GM12892 (cell line): Measurements from ENCODE around the gene F2RL2.
A peak's percentile ranks its signal among the peaks of the same experiment; 100 is the strongest.

ENCODE experiments used
- DNase-seq: peaks from one replicate; pipeline ENCODE4 v3.0.0; 2011; ENCODE audit not compliant: insufficient read length
- FAIRE-seq: peaks from 2 replicates; lab custom pipeline; 2011; peaks lifted over from hg19 to GRCh38; lab: Jason Lieb, UNC
- POLR2A ChIP-seq: IDR thresholded peaks from 2 replicates; pipeline ENCODE4 v1.6.1; 2011; ENCODE audit warnings: low read depth, low read length, control low read depth
- POLR2AphosphoS5 ChIP-seq: IDR thresholded peaks from 2 replicates; pipeline ENCODE4 v1.6.1; 2011; ENCODE audit warnings: low read depth, low read length, control low read depth
- TAF1 ChIP-seq: IDR thresholded peaks from 2 replicates; pipeline ENCODE4 v1.6.1; 2011; ENCODE audit warnings: low read depth, mild to moderate bottlenecking, control low read depth, low read length, borderline replicate concordance

Gene F2RL2

GRCh38 chr5:76643371-76643770 lies 20.2 kb upstream of the F2RL2 start:
- TF ChIP-seq TAF1 = no peak
- TF ChIP-seq POLR2A = no peak
- TF ChIP-seq POLR2AphosphoS5 = no peak
- no peak for DNase-seq
- no peak for FAIRE-seq

DNA sequence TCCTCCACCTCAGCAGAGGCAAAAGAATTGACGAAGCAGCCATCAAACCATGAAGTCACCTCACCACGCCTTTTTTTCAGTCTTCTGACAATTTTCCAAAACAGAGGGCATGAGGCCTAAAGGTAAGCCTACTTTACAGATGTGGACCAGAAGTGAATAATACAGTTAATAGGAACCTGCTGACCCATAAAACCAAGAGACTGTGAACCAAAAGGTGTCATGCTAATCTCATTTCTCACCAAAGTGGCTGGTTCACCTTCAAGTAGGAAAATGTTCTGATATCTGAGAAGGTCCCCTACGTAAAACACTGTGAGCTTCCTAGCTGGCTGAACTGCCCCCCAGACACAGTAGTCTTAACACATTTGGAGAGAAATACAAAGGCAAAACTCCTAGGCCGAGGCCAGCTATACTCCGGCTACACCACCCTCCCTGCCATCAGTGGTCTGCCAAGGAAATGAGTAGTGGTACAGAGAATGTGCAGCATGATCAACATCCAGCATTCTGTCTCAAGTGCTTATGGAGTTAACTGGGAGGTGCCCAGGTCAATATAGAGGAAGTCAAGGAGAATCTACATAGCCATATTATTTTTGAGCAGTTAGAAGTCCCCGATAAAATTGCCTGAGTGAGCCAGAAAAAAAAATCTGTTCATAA lies 19.3 kb upstream of the F2RL2 start:
- no peak for DNase-seq
- TF ChIP-seq POLR2A (no peak), TAF1 (no peak), POLR2AphosphoS5 (no peak)
- FAIRE-seq = no peak

DNA sequence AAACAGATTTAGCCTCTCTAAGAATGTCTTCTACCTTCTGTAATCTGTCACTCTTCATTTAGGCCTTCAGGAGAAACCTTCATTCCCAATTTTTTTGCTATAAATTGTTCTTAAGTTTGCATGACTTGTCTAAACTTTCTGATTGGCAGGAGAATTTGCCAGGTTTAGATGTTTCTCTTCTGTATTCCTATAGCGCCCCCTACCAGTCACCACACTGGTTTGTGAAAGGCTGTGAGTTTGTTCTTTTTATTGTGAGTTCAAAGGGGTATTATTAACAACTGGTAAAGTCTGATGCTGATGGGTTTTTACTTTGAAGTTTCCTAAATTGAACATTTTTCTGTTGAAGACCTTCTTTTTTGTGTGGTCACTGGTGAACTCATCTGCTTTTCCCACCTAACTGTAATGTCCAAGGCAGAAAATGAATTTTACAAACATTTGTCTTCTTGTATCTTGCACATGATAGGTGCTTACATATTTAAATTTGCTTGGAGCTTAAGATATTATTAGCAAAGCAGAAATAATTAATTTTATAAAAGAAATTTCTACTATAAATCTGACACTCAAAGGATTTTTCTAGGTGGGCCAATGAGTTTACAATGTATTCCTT lies 18.4 kb upstream of the F2RL2 start:
- DNase-seq (no peak), FAIRE-seq (peak; percentile 87)
- no peak for TF ChIP-seq POLR2A
- no peak for TF ChIP-seq POLR2AphosphoS5
- no peak for TF ChIP-seq TAF1

DNA sequence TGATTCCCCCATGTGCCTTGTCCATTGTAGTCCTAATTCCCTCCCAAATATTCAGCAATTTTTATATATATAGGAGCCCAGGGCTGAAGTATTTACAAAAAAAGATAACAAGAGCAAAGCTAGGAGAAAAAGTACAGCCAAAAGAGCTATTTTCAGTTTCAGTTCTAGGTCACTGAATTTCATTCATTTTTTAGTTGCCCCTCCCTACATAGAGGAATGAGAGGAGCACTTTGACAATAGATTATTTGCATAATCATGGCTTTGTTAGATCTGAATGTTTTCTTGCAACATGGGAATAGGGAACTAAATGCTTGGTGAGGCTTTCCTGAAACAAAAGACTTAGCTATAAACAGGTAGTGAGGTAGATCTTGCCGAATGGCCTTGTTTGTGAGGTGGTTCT lies 15.3 kb upstream of the F2RL2 start:
- TF ChIP-seq TAF1 (no peak), POLR2AphosphoS5 (no peak), POLR2A (no peak)
- FAIRE-seq = peak; percentile 33

GRCh38 chr5:76637490-76637889 lies 14.3 kb upstream of the F2RL2 start:
- DNase-seq (no peak), FAIRE-seq (no peak)
- TF ChIP-seq POLR2A = no peak
- no peak for TF ChIP-seq TAF1
- TF ChIP-seq POLR2AphosphoS5 = no peak

More for the DNA sequence above, 15.3 kb upstream of the F2RL2 start:
- DNase-seq = no peak

GRCh38 chr5:76634661-76635060 lies 11.5 kb upstream of the F2RL2 start:
- DNase-seq (no peak), FAIRE-seq (no peak)
- TF ChIP-seq POLR2AphosphoS5 (no peak), TAF1 (no peak), POLR2A (no peak)

GRCh38 chr5:76626738-76627137 lies 3.5 kb upstream of the F2RL2 start:
- DNase-seq = no peak
- FAIRE-seq = no peak
- TF ChIP-seq POLR2A = no peak

DNA sequence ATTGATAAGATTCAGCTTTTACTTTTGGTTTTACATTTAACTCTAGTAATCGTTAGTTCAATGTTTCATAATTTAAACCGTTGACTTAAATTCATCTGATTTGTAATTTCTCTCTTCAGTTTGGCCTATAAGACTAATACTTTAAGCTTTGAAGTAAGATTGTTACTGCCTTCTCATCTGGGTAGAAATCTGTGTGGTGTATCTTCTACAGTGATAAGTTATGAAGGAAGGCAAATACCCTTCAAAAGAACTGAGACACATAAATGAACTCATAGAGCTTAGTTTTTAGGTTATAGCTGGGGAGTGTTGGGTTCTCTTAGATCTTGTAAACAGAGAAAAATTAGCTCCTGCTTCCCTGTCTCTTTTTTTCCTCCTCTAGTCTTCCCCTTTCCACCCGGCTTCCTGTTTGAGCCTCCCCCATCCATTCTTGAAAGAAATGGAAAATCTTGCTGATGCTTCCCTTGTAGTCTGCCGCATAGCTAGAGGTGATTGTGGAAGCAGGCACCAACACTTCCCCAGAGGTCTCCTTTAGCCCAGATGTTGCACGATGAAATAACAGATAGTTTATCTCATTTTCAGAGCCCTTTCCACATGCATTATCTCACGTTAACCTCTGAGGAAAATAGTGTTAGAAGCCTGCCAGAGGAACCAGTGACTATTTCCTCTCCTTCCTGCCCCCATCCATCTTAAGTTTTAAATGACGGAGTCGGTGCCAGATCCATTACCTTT lies 2.0 kb upstream of the F2RL2 start:
- TF ChIP-seq TAF1 = no peak
- no peak for TF ChIP-seq POLR2A
- FAIRE-seq (no peak), DNase-seq (no peak)

- TF ChIP-seq POLR2A (no peak), POLR2AphosphoS5 (no peak), TAF1 (no peak)
- DNase-seq (no peak), FAIRE-seq (no peak)
Observed at GRCh38 chr5:76622076-76622475, 1.1 kb downstream of the F2RL2 start.

DNA sequence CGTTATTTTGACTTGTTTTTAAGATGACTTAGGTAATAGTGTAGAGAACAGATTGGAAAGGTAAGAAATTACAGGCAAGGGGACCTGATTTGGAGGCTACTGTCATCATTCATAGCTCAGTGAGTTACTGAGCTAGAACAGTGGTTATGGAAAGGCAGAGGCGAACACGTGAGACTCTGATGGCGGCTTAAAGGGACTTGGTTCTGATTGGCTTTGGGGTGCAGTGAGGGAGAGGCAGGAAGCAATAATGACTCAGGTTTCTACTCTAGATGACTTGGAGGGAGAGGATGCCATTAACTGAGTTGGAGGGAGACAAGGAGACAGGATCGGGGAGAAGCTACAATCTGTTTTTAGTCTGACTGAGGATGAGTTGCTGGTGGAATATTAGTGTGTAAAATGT lies 3.0 kb downstream of the F2RL2 start:
- FAIRE-seq = no peak
- no peak for DNase-seq
- TF ChIP-seq POLR2A (no peak), TAF1 (no peak), POLR2AphosphoS5 (no peak)

DNA sequence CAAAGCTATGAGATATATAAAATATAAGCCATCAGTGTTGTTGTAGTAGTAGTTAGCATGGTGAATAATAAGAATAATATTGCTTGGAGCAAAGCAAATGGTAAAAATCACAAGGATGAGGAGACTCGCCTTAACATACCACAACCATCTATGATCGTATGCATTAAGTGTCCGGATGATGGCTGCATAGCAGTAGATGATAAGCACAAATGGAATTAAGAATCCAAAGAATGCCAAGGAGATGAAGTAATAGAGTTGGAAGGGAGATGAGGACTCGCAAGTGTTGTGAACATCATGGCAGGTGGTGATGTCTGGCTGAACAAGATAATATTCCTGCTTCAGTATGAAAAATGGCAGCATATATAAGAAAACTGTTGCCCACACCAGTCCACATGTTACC lies 5.5 kb downstream of the F2RL2 start:
- no peak for FAIRE-seq
- no peak for TF ChIP-seq POLR2A
- TF ChIP-seq POLR2AphosphoS5 = no peak
- no peak for TF ChIP-seq TAF1
- DNase-seq = no peak

- no peak for FAIRE-seq
- TF ChIP-seq POLR2A (no peak), TAF1 (no peak), POLR2AphosphoS5 (no peak)
- DNase-seq = no peak
Observed at GRCh38 chr5:76617229-76617628, 6.0 kb downstream of the F2RL2 start.
